ENCODE results near the gene ASCC1.
A peak's percentile ranks its signal among the peaks of the same experiment; 100 is the strongest.
"Not testable (repeated sequence)": the region's sequence is repeated elsewhere in the genome, so short reads cannot be mapped to it uniquely, and the experiment has no call there.

The ASCC1 gene

DNA sequence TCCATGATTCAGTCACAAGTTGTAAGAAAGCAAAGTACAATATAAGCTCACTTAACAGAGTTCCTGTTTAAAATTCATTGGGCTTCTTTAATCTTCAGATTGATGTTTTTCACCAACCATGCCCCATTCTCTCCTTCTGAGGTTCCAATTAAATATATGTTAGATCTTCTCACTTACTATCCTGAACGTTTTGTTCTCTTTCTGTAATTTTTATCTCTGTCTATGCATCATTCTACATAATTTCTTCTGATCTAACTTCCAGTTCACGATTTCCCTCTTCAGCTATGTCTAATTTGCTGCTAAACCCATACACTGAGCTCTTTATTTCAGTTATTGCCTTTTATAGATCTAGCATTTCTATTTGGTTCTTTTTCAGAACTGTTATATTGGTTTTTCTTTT is 99.7 kb downstream of the ASCC1 start:
- DNase-seq (ENCODE audit: low read depth): no peak

GRCh38 chr10:72114706-72115450 is 101.2 kb downstream of the ASCC1 start:
- TF ChIP-seq, protein P1, sequence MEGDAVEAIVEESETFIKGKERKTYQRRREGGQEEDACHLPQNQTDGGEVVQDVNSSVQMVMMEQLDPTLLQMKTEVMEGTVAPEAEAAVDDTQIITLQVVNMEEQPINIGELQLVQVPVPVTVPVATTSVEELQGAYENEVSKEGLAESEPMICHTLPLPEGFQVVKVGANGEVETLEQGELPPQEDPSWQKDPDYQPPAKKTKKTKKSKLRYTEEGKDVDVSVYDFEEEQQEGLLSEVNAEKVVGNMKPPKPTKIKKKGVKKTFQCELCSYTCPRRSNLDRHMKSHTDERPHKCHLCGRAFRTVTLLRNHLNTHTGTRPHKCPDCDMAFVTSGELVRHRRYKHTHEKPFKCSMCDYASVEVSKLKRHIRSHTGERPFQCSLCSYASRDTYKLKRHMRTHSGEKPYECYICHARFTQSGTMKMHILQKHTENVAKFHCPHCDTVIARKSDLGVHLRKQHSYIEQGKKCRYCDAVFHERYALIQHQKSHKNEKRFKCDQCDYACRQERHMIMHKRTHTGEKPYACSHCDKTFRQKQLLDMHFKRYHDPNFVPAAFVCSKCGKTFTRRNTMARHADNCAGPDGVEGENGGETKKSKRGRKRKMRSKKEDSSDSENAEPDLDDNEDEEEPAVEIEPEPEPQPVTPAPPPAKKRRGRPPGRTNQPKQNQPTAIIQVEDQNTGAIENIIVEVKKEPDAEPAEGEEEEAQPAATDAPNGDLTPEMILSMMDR (IDR thresholded peaks at IDR 0.05; ENCODE audit: insufficient read depth, low read depth, low read length, missing control alignments): no peak
- H3K4me3 ChIP-seq (ENCODE audit: low read length): no peak overlapping the region
- DNase-seq (ENCODE audit: low read depth): no peak

More for the DNA sequence above, 99.7 kb downstream of the ASCC1 start:
- H3K4me3 ChIP-seq (ENCODE audit: low read length): no peak overlapping the region
- TF ChIP-seq, protein P1 (IDR thresholded peaks at IDR 0.05; ENCODE audit: insufficient read depth, low read depth, low read length, missing control alignments): no peak

DNA sequence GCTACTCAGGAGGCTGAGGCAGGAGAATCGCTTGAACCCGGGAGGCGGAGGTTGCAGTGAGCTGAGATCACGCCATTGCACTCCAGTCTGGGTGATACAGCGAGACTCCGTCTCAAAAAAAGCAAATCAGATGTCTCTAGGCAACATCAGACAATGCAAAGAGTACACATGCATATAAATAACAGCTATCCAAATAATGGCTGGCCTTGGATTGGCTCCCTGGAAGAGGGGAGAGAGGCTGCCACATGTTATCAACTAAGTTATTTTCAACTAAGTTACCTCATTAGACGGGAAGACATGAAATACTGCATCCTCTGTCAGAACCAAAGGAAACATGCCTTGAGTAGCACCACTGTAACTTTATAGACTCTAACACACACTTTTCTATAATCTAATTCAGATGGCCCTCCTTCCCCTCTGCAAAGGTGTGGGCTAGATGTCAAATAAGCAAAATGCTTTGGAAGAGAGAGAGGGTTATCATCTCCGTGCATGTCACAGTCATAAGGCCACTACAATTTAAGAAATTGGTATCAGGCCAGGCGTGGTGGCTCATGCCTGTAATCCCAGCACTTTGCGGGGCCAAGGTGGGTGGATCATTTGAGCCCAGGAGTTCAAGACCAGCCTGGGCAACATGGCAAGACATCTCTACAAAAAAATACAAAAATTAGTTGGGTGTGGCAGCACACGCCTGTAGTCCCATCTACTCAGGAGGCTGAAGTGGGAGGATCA is 105.2 kb downstream of the ASCC1 start:
- no peak for DNase-seq (ENCODE audit: low read depth)
- TF ChIP-seq, protein P1 (IDR thresholded peaks at IDR 0.05; ENCODE audit: insufficient read depth, low read depth, low read length, missing control alignments): no peak
- no peak overlapping the region for H3K4me3 ChIP-seq (ENCODE audit: low read length)

- TF ChIP-seq, protein P1 (IDR thresholded peaks at IDR 0.05; ENCODE audit: insufficient read depth, low read depth, low read length, missing control alignments): no peak
- no peak for DNase-seq (ENCODE audit: low read depth)
- no peak overlapping the region for H3K4me3 ChIP-seq (ENCODE audit: low read length)
These were observed 106.4 kb downstream of the ASCC1 start for GRCh38 chr10:72109636-72110157.

DNA sequence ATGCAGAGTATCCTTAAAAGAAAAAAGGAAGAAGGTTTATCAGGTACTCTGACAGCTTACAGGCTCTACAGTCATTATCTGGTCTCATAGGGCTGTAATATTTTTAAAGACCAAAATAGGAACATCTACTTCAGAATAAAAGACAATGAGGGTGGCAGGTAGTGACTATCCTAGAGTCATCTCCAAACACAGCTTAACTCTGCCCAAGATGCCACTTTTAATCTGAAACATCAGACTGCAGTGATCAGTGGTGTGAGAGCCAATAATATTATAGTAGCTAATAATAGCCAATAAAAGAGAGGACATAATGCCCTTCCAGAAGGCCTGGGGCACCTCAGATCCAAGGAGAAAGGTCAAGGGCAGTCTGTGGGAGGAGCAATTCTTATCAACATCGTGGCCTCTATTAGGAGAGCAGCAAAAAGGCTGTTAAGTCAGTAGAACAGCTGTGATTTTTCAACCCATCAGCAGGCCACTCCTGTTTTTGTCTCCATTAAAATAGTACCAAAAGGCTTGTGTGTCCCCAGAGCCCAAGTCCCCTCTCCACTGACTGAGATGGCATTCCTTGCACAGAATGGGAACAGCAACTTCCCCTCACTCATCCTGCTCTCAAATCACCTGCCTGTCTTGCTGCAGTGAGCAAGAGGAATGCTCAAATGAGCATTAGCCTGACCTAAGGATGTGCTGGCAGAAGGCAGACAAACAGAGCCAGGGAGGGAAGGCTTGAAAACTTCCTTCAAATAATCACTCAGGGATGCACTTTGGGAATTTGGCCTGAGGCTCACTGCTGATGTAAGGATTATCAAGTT is 107.0 kb downstream of the ASCC1 start:
- peak; percentile 51 for DNase-seq (ENCODE audit: low read depth)
- no peak overlapping the region for H3K4me3 ChIP-seq (ENCODE audit: low read length)
- TF ChIP-seq, protein P1 (IDR thresholded peaks at IDR 0.05; ENCODE audit: insufficient read depth, low read depth, low read length, missing control alignments): no peak

- H3K4me3 ChIP-seq (ENCODE audit: low read length): not testable (repeated sequence)
These were observed 108.1 kb downstream of the ASCC1 start for GRCh38 chr10:72108004-72108370.

More at GRCh38 chr10:72108004-72108370, 108.1 kb downstream of the ASCC1 start:
- not testable (repeated sequence) for DNase-seq (ENCODE audit: low read depth)

Data from epithelial cell of esophagus (primary cell).